ENCODE data around the gene ODC1.

Gene ODC1

DNA sequence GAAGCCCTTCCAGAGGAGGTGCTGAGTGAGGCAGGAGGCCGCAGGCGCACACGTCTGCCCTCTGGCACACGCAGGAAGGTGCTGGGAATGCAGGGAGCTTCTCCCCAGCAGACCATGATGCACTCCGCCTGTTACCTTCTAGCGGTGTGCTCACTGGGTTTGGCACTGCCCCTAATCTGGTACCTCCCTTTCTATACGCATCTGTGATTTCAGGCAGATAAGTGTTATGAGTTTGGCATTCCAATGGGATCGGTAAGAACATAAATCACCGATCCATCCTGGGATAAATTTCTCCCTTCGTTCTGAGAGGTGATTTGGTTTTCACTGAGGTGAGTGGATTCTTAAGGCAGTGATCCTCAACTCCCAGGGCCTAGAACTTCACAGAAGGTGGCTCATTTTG lies 34.6 kb downstream of the ODC1 start:
- no peak for DNase-seq

- DNase-seq: no peak
These were observed 35.7 kb downstream of the ODC1 start for GRCh38 chr2:10412380-10412779.

DNA sequence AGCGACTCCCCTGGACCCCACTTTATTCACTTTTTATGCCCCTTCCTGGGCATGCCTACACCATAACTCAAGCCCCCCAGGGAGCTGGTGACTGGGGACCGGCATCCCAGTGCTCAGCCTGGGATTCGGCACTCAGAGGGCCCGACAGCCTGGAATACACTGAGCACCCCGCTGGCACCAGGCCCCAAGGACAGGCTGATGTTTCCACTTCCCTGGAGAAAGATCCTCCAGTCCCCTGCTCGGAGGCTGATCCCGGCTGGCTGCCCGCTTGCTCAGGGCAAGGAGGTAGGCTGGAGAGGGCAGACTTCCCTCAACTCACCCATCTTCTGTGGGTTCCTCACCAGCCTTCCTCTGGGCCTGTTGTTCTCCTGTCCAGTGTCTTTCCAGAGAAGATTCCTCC lies 36.6 kb downstream of the ODC1 start:
- DNase-seq: no peak

- DNase-seq: no peak
These were observed 37.2 kb downstream of the ODC1 start for GRCh38 chr2:10410823-10411437.

- no peak for DNase-seq
These were observed 37.9 kb downstream of the ODC1 start for GRCh38 chr2:10410001-10410822.

DNA sequence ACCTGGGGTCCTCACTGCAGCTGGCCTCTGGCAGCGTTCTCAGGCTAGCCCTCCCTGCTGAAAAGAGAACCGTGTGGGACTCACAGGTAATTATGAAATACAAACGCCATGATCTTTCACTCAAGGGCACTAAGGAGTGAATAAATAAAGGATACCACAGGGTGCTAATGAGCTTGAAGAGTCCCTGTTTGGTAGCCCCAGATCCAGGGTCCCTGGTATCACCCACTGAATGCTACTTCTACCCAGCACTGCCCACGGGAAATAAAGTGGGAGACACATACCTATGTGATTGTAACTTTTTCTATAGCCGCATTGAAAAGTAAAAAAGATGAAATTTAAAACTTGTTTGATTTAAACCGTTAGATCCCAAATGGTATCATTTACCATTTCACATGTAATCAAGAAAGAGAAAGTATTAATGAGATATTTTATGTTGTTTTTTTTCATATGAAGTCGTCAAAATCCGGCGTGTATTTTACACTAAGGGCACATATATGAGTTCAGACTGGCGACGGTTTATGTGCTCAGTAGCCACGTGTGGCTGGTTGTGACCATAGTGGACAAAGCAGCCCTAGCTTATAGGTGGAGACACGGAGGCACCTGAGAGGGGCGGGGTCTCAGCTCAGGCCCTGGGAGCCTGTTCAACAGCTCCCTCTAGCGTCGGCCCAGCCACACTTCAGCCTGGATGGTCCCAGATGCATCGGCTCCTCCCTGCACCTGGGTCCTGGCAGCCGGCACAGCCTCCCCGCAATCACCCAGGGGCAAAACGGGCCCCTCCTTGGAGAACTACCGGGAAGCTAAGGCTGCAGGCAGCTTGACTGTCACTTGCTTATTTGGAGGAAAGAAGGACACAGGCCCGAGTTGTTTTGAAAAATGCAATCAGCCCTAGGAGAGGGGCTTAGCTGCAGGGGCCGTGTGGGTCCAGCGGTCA lies 39.2 kb downstream of the ODC1 start:
- DNase-seq: peak; percentile 82

DNA sequence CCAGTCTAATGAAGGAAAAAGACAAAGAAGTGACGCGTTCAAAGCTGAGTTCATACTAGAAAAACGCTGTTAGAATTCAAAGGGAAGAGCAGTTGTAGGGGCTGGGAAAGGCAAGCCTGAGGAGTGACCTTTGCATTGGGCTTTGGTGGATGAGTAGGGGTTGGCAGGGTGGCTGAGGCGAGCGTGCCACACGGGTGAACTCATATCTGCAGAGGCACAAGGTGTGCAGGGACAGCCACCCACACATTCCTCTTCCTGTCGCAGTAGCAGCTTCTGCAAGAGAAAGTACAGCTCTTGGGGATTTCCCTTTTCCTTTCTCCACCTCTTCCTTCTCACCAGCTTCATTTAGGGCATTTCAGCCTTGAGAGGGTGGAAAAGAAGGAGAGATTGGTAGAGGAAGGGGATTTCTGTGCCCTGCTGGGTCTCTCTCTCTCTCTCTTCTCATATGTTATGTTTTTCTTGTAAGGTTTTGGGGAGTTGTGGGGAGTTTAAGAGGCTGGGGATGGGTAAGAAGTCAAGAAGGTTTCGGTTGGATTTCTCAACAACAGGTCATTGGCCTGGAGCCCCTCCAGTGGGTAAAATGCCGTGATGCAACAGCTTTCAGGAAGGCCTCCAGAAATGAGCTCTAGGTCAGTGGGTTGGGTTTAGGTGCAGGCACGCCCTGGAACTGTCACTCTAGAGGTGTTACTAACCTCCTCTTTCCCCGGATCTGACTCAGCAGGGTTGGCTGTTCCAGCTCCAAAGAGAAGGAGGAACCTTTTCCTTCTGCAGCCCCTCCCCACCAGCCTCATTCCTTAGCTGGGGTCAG lies 40.1 kb downstream of the ODC1 start:
- peak; percentile 55 for DNase-seq

- DNase-seq: no peak
These were observed 40.7 kb downstream of the ODC1 start for GRCh38 chr2:10407432-10407831.

GRCh38 chr2:10406491-10407188 lies 41.5 kb downstream of the ODC1 start:
- DNase-seq: no peak

GRCh38 chr2:10406016-10406415 lies 42.1 kb downstream of the ODC1 start:
- DNase-seq: no peak

DNA sequence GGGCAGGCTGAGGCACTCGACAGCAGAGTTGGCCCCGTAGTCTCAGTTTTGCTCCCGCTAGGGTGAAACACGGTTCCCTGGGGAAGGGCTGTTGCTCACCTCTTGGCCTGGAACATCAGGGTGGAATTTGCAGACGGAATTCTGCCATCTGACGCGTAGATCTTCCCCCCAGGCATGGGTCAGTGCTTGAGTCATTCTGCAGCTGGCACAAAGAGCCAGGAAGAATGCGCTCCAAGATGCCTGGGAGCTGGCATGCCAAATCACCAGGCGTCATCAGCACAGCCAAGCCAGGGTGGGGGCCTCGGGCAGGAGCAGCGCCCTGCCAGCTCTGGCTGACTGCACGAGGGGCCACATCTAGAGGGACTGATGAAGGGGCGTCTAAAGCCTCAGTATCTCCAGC lies 42.7 kb downstream of the ODC1 start:
- DNase-seq: no peak

- DNase-seq: no peak
These were observed 43.6 kb downstream of the ODC1 start for GRCh38 chr2:10404324-10405143.

DNA sequence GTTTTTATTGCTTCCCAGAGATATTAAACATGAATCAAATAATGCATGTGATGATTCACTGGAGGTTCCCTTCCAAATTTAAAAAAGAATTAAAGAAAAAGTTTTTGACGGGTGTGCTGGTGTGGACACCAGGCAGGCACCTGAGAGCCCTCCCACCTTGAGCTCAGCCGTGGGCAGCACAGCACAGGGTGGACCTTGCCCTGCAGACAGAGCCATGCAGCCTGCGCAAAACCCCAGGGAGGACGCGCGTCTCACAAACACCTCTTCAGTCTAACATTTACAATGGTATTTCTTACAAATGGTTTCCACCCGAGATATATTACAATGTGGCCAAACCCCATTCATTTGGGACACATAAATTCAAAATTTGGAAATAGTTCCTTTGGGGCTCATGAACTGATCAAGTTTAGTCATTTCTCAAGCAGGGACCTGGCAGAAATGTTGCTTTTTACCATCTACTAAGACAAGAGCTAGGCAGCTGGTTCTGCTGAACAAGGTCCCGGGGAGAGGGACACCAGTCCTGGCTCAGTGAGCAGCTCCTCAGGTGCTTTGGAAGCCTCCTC lies 45.4 kb downstream of the ODC1 start:
- DNase-seq: no peak

GRCh38 chr2:10402062-10402585 lies 46.0 kb downstream of the ODC1 start:
- no peak for DNase-seq

DNA sequence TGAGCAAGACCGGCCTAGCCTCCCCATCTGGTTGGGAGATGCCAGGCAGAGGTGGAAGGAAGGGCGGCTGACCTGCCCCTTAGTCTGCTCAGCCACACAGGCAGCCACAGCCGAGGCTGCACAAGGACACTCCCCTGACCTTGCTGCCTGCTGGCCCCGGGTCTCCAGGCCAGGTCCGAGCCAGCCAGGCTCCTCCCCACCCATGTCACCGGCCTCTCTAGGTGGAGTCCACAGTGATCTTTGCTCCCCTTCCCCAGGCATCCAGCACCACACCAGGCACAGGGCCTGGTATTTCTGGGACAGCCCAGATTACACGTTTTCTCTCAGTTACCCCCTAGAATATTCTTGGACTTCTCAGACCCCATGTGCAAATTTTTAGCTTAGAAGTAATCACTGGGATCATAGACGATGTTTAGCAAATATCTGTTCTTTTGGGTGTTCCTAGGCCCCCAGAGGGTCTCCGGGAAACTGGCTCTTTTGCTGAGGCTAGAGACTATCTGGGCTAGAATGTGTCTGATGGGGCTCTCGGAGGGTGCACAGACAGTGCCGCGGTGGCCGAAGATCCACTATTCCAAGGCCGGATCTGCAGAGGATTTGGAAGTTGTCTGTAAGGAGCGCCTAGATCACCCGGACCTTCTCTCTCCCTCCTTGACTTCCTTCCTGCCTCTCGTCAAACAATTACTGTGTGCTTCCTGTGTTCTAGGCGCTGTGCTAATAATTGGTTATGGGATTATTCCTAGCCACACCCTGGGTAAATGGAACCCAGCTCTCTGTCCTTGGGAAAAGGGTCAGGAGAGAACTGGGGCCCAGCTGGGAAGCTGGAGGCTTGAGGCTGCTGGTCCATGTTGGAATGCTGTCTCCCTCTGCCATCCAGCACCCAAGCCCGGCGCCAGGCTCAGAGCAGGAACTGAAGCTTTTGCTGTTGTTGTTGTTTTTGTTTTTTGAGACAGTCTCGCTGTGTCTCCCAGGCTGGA lies 46.9 kb downstream of the ODC1 start:
- DNase-seq: no peak

DNA sequence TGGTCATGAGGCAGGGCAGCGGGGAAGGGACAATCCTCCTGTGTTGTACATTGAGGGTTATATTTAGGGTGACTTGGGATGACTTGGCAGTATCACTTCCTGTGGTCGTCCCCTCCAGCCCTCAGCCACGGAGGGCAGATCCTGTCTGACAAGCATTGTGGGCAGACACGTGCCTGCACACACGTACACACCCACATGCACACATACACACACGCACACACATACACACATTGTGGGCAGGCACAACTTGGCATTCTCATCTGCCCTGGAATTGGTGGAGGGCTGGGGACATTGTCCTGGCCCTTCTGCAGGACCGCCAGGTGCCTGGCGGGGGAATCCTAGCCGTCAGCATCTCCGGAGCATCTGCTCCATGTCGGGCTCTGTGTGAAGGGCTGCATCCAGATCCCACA lies 47.6 kb downstream of the ODC1 start:
- peak; percentile 39 for DNase-seq

GRCh38 chr2:10400002-10400401 lies 48.1 kb downstream of the ODC1 start:
- DNase-seq: no peak

GRCh38 chr2:10399358-10399757 lies 48.8 kb downstream of the ODC1 start:
- DNase-seq: no peak

DNA sequence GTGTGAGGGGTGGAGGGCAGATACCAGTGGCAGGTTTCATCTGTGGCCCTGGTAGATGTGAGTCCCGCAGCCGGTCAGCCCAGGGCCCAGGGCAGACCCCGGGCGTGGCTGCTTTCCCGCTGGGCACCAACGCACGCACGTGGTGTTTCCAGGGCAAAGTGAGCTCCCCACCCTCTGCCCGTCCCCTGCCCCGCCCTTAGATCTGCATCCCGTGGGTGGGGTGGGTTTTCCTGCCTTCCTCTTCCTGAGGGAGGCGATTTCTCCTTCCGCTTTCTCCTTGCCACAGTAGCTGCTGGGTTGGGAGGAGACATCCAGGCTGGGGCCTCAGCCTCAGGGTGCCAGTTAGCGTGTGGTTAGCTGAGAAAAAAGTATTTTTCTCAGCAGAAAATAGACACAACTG lies 49.6 kb downstream of the ODC1 start:
- DNase-seq: no peak

Data from activated CD4-positive, CD25-positive, alpha-beta regulatory T cell treated with anti-CD3 and anti-CD28 coated beads, Interleukin-2, amount 50 U/mL, for 72 hours (primary cell).